H9 (cell line): ENCODE measurements around the gene NPHP1. TPM values are rescaled to one million over a fixed set of nuclear protein-coding genes. Genes with fewer than 3 reads are reported as not detected.

Experiments
- DNase-seq: peaks from one replicate; pipeline ENCODE4 v3.0.0-alpha.2; 2017
- H2AFZ ChIP-seq: one replicate; pipeline ENCODE4 v1.6.1; 2013; ENCODE audit warnings: mild to moderate bottlenecking, low read length, control low read depth, moderate library complexity
- H2AK5ac ChIP-seq: 2 replicates; pipeline ENCODE4 v1.6.1; 2013; ENCODE audit warnings: low read length, control low read depth, mixed read lengths; ENCODE audit not compliant: insufficient read length
- H2BK120ac ChIP-seq: one replicate; pipeline ENCODE4 v1.6.1; 2013; ENCODE audit warnings: low read depth, mild to moderate bottlenecking, low read length, control low read depth, inconsistent platforms; ENCODE audit not compliant: poor library complexity, severe bottlenecking
- H2BK12ac ChIP-seq: 2 replicates; pipeline ENCODE4 v1.6.1; 2013; ENCODE audit warnings: low read length, control low read depth, mixed read lengths, low read depth; ENCODE audit not compliant: insufficient read length
- H2BK15ac ChIP-seq: 2 replicates; pipeline ENCODE4 v1.6.1; 2013; ENCODE audit warnings: low read depth, low read length, control low read depth
- H2BK20ac ChIP-seq: one replicate; pipeline ENCODE4 v1.6.1; 2013; ENCODE audit warnings: low read depth, mild to moderate bottlenecking, low read length, control low read depth, inconsistent platforms; ENCODE audit not compliant: poor library complexity, severe bottlenecking
- H2BK5ac ChIP-seq: 2 replicates; pipeline ENCODE4 v1.6.1; 2013; ENCODE audit warnings: low read length, control low read depth, mixed read lengths; ENCODE audit not compliant: insufficient read length
- H3K14ac ChIP-seq: 2 replicates; pipeline ENCODE4 v1.6.1; 2013; ENCODE audit warnings: low read length, control low read depth; ENCODE audit not compliant: insufficient read depth
- H3K18ac ChIP-seq: 2 replicates; pipeline ENCODE4 v1.6.1; 2013; ENCODE audit warnings: low read depth, mild to moderate bottlenecking, mixed read lengths, low read length, control low read depth; ENCODE audit not compliant: insufficient read length
- H3K23ac ChIP-seq: 2 replicates; pipeline ENCODE4 v1.6.1; 2013; ENCODE audit warnings: low read length, control low read depth, mixed read lengths, low read depth; ENCODE audit not compliant: insufficient read length
- H3K23me2 ChIP-seq: 2 replicates; pipeline ENCODE4 v1.6.1; 2013; ENCODE audit warnings: low read depth, mild to moderate bottlenecking, mixed read lengths, low read length, control low read depth; ENCODE audit not compliant: insufficient read length, poor library complexity, severe bottlenecking
- H3K27ac ChIP-seq: 2 replicates; pipeline ENCODE4 v1.5.1; 2013; ENCODE audit warnings: low read length, control low read depth, mixed read lengths, low read depth; ENCODE audit not compliant: insufficient read length
- H3K27me3 ChIP-seq: 2 replicates; pipeline ENCODE4 v1.6.1; 2013; ENCODE audit warnings: low read length, control low read depth, inconsistent platforms; ENCODE audit not compliant: insufficient read depth
- H3K4ac ChIP-seq: 2 replicates; pipeline ENCODE4 v1.6.1; 2013; ENCODE audit warnings: low read depth, mild to moderate bottlenecking, control low read depth, inconsistent platforms, low read length, moderate library complexity
- H3K4me1 ChIP-seq: 2 replicates; pipeline ENCODE4 v1.6.1; 2013; ENCODE audit warnings: low read length, control low read depth, inconsistent platforms; ENCODE audit not compliant: insufficient read depth
- H3K4me2 ChIP-seq: 2 replicates; pipeline ENCODE4 v1.6.1; 2013; ENCODE audit warnings: low read length, control low read depth, mixed read lengths; ENCODE audit not compliant: insufficient read length, insufficient read depth
- H3K56ac ChIP-seq: 2 replicates; pipeline ENCODE4 v1.6.1; 2013; ENCODE audit warnings: low read depth, mild to moderate bottlenecking, mixed read lengths, low read length, control low read depth; ENCODE audit not compliant: insufficient read length
- H3K79me1 ChIP-seq: 2 replicates; pipeline ENCODE4 v1.6.1; 2013; ENCODE audit warnings: low read depth, mild to moderate bottlenecking, moderate library complexity, low read length, control low read depth, inconsistent platforms; ENCODE audit not compliant: insufficient read depth, poor library complexity, severe bottlenecking
- H3K79me2 ChIP-seq: 2 replicates; pipeline ENCODE4 v1.6.1; 2013; ENCODE audit warnings: low read length, control low read depth, inconsistent platforms; ENCODE audit not compliant: insufficient read depth
- H3K9ac ChIP-seq: 2 replicates; pipeline ENCODE4 v1.6.1; 2013; ENCODE audit warnings: low read length, control low read depth, mixed read lengths; ENCODE audit not compliant: insufficient read length; ENCODE audit errors: extremely low read depth
- H3K9me3 ChIP-seq: one replicate; pipeline ENCODE4 v1.6.1; 2013; ENCODE audit warnings: low read depth, low read length, inconsistent platforms; ENCODE audit not compliant: control insufficient read depth
- H3T11ph ChIP-seq: one replicate; pipeline ENCODE4 v1.6.1; 2013; ENCODE audit warnings: mild to moderate bottlenecking, low read length, control low read depth, inconsistent platforms
- H4K20me1 ChIP-seq: one replicate; pipeline ENCODE4 v1.6.1; 2013; ENCODE audit not compliant: control insufficient read depth, insufficient read length, insufficient read depth
- H4K5ac ChIP-seq: 2 replicates; pipeline ENCODE4 v1.6.1; 2013; ENCODE audit warnings: low read depth, mild to moderate bottlenecking, mixed read lengths, low read length, control low read depth; ENCODE audit not compliant: insufficient read length
- H4K8ac ChIP-seq: replicated peaks from 2 replicates; pipeline ENCODE4 v1.6.1; 2013; ENCODE audit warnings: low read length, control low read depth, mixed read lengths, low read depth; ENCODE audit not compliant: insufficient read length
- H4K91ac ChIP-seq: 2 replicates; pipeline ENCODE4 v1.6.1; 2013; ENCODE audit warnings: low read depth, mild to moderate bottlenecking, moderate library complexity, mixed read lengths, low read length, control low read depth; ENCODE audit not compliant: insufficient read length
- H3K27ac Mint-ChIP-seq, 3 experiments: 2 replicates in 2 of 3; 3 replicates in 1 of 3; pipeline ENCODE4 v1.8.0; 2020 to 2021; ENCODE audit warnings: mixed read lengths in 3 of 3, mild to moderate bottlenecking in 1 of 3, moderate library complexity in 1 of 3
- H3K27me3 Mint-ChIP-seq: 2 replicates; pipeline ENCODE4 v1.8.0; 2021; ENCODE audit warnings: low read depth, mild to moderate bottlenecking, moderate library complexity, mixed read lengths
- H3K36me3 Mint-ChIP-seq, 3 experiments: 2 replicates in 2 of 3; 3 replicates in 1 of 3; pipeline ENCODE4 v1.8.0; 2020 to 2021; ENCODE audit warnings: low read depth in 3 of 3, mixed read lengths in 3 of 3; ENCODE audit not compliant: insufficient read depth in 1 of 3
- H3K4me1 Mint-ChIP-seq, 2 experiments: 2 replicates each; pipeline ENCODE4 v1.8.0; 2020; ENCODE audit warnings: mixed read lengths in 2 of 2
- H3K4me3 Mint-ChIP-seq, 2 experiments: 2 replicates in 1 of 2; 3 replicates in 1 of 2; pipeline ENCODE4 v1.8.0; 2020 to 2021; ENCODE audit warnings: mild to moderate bottlenecking in 2 of 2, mixed read lengths in 2 of 2, moderate library complexity in 1 of 2
- H3K9me3 Mint-ChIP-seq, 2 experiments: 2 replicates in 1 of 2; 3 replicates in 1 of 2; pipeline ENCODE4 v1.8.0; 2020; ENCODE audit warnings: mild to moderate bottlenecking in 2 of 2, mixed read lengths in 2 of 2, moderate library complexity in 1 of 2
- CTCF ChIP-seq: fragments of 200-600 bp; sonication (generic); conservative IDR thresholded peaks from 3 replicates; pipeline ENCODE4 v1.8.0; 2021; ENCODE audit warnings: antibody characterized with exemption, mild to moderate bottlenecking
- WGBS: extraction: QIAGEN DNeasy Blood & Tissue Kit; methylation state at CpG from one replicate; pipeline ENCODE4 v1.1.7; 2013; ENCODE audit warnings: missing lambda C conversion rate, low lambda C conversion rate, mixed read lengths; ENCODE audit not compliant: insufficient read length; ENCODE audit errors: extremely low coverage; 5-methylcytosine and 5-hydroxymethylcytosine counted together
- total RNA-seq: library from RNA; stranded (reverse); gene quantifications from 2 replicates; pipeline ENCODE4 v1.2.1, GENCODE V29; 2021

The NPHP1 gene
- total RNA-seq, 1 experiment from 2014 or later = 2.1 TPM

- Histone ChIP-seq H2BK20ac (no peak overlapping the region), H3K27me3 (no peaks in the 10 kb centered on the region), H3K23me2 (no peaks in the 10 kb centered on the region), H3K79me1 (no peaks in the 10 kb centered on the region), H3K27ac (no peak overlapping the region), H3K56ac (no peak overlapping the region), H3K4me2 (no peak overlapping the region), H2BK12ac (no peak overlapping the region), H2AK5ac (no peak overlapping the region), H2BK5ac (no peak overlapping the region), H3K9me3 (no peaks in the 10 kb centered on the region), H3K4me1 (no peaks in the 10 kb centered on the region), H2BK120ac (no peak overlapping the region), H3K4ac (no peak overlapping the region), H3T11ph (no peak overlapping the region), H2BK15ac (no peak overlapping the region), H4K5ac (no peak overlapping the region), H3K9ac (no peak overlapping the region), H3K14ac (no peak overlapping the region; the same call in 1 of the 2 replicates), H4K20me1 (no peaks in the 10 kb centered on the region), H2AFZ (no peak overlapping the region), H3K18ac (no peak overlapping the region), H3K23ac (no peak overlapping the region), H4K8ac (no peak overlapping the region), H3K79me2 (no peaks in the 10 kb centered on the region), H4K91ac (no peak overlapping the region)
- Mint-ChIP-seq H3K4me1 (peaks cover 0 to 12% of the 10 kb centered on the region in 2 experiments; a peak in 3 of 4 replicates), H3K4me3 (no peak overlapping the region), H3K27ac (no peak overlapping the region), H3K27me3 (peaks cover 7% of the 10 kb centered on the region), H3K9me3 (peaks cover 0 to 5% of the 10 kb centered on the region in 2 experiments; a peak in 2 of 5 replicates), H3K36me3 (peaks cover 0 to 5% (median 0%) of the 10 kb centered on the region in 3 experiments; a peak in 2 of 7 replicates)
- TF ChIP-seq CTCF = no peak
- no CpG with 5 or more reads among the region's 8 CpGs for WGBS
- no peak for DNase-seq
Measured at GRCh38 chr2:110105608-110106467, 99.0 kb downstream of the NPHP1 start.
